GM19023 (cell line): ENCODE results near the gene POP5.
"Not testable (repeated sequence)": the region's sequence is repeated elsewhere in the genome, so short reads cannot be mapped to it uniquely, and the experiment has no call there.

Experiments used
- ATAC-seq: cut with Tn5 transposase; IDR thresholded peaks from one replicate; pipeline ENCODE4 v1.9.1; 2021; ENCODE audit warnings: mild to moderate bottlenecking, moderate library complexity; ENCODE audit not compliant: unreplicated experiment

Gene POP5, protein sequence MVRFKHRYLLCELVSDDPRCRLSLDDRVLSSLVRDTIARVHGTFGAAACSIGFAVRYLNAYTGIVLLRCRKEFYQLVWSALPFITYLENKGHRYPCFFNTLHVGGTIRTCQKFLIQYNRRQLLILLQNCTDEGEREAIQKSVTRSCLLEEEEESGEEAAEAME

DNA sequence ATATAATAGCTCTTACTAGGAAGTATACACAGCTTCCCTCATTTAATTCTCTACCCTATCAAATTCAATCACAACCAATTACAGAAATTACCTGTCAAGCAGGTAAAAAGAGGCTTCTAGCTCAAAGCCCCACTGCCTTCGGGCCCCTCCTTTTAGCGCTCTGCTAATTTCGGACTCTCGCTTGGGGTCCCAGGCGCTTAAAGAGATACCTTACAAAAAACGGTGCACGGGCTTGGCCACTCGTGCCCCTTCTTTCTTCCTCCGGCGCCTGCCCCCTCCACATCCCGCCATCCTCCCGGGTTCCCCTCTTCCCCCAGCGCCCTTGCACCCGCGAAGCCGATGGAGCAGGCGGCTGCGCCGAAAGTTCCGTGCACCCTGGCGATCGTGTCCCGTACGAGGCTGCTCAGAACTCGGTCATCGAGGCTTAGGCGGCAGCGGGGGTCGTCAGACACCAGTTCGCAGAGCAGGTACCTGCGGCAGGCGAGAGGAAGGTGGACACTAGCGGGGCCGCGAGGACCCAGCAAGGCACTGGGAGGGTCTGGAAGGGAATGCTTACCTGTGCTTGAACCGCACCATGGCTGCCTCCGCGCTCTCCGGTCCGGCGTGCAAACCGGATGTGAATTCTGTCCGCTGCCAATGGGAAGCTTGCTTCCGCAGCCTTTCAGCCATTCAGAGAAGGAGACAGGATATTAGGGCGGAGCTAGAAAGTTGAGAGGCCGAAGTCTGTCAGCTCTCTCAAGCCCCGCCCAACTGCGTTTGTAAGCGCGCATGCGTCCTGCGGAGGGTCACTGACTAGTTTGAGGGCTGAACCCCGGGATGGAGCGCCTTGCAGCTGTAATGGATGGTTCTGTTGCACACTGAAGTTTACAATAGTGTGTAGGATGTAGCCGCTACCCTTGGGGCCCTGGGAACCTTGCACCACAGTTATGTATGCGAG lies at the start of gene POP5:
Gene POP5 (minus strand): TSS at position 616 of the 937 bp plus-strand sequence. CDS start 40 bp downstream, at position 576.
- ATAC-seq, result peak; percentile 92

DNA sequence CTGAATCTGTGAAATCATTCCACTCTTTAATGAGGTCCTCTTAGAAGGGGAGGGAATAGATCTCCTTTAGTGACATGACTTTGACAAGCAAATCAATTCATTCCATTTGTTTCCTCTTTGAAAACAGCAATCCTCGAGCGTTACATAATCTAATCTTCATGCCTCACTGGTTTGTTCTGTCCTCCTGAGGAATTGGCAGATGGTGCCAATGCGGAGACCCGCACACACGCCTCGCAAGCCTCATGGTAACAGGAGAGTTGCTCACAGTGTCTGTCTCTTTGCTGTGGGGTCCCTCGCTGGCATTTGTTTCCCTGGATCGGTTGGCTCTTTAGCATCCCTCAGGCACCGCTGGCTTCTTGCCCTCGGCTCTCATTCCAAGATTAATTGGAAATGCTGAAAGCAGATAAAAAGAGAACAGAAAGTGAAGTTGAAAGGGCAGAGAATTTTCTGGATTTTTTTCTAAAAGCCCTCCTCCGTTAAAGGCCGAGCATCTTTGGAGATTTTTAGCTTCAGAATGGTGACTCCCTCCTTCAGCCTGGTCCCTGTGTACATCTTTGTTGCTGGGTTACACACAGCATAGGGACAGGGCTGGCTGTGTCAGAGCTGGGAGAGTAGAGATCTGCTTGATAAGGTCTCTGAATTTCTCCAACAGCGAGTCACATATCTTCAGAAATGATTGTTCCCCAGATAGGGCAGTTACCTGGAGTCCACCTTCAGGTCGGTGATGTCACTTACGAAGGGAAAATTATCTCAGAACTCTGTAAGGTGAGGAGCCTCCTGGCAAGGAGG lies 49.1 kb upstream of the POP5 start:
- ATAC-seq, result no peak

DNA sequence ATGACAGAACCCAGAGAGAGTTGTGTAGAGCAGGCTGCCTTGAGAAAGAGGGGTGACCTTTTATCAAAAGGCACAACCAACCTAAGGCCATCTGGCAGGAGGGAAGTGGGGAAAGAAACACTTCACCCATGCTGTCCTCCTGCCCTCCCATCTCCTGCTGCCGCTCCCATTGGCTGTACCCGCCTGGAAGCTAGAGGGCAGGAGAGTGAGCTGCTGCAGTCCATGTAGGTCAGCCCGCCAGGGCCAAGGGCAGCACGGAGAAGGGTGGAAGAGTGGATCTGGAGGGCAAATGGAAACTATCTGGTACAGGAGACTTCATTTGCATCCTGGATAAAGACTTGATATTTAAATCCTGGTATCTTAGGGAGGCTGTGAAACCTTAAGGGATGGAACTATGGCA lies 47.7 kb upstream of the POP5 start:
- no peak for ATAC-seq

DNA sequence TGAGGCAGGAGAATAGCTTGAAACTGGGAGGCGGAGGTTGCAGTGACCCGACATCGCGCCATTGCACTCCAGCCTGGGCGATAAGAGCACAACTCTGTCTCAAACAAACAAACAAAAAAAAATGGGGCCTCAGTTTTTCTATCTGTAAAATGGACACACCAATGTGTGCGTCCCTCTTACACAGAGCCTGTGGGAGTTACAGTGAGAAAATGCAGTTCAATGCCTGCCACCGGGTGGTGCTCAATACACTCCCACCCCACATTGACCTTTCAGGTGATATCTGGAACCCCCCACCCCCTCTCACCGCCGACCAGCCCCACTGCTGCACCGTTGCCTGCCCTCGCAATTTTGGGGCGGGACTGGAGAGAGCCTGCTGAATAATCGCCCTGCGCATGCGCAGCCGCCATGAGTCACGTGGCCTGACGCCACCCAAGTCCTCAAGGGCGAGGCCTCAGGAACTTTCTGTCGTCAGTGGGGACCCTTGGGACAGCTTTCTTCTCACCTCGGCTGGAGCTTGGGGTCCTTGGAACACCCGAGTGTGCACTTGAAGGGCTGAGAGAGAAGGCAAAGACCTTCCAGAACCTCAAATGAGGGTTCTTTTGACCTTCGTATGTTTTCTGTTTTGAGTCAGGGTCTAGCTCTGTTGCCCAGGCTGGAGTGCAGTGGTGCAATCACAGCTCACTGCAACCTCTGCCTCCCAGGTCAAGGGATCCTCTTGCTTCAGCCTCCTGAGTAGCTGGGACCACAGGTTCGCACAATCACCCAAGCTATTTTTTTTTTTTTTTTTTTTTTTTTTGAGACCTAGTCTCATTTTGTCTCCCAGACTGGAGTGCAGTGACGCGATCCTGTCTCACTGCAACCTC lies 44.6 kb upstream of the POP5 start:
- ATAC-seq, result no peak

DNA sequence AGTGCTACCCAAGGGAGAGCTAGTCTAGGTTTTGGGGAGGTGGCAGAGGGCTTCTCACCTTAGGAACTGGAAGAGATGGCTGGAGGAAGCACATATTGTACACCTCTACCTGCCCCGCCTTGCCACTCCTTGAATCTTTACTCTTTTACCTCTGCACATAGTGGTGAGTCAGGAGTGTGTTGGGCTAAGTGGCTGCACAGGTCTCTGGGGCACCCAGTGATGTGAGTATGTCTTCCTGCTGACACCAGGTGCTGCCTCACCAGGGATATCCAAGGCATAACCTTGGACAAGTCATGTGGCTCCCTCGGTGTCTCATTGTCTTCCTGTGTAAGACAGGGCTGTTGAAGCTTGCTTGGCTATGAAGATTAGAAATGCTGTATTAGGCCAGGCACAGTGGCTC lies 39.4 kb upstream of the POP5 start:
- no peak for ATAC-seq

DNA sequence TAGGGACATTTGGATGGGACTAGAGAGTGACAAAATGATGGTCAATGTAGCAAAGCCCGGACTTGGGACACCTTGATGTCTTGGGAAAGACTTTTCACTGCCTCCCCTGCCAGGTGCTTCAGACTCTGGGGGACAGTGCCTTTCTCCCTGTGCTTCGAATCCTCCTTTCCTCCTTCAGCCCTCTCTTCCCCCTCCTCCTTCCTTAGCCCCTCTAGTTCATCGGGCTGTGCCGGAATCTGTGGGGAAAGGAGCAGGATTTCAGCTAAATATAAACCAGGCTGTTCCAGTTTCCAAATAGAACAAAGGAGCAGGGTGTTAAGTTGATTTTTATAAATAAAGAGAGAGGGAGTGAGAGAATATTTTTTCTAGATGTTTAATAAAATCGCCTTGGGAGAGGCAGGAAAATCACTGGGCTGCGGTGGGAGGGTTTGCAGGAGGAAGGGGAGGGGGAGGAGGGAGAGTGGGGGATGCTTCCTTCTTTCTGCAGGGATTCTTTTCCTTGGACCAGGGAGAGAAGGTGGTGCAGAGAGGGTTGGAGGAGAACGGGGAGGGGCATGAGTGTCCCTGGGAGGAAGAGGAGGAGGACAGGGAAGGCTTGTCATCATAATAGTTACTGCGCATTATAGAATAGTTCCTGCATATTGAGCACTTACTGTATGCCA lies 37.9 kb upstream of the POP5 start:
- ATAC-seq, result no peak

DNA sequence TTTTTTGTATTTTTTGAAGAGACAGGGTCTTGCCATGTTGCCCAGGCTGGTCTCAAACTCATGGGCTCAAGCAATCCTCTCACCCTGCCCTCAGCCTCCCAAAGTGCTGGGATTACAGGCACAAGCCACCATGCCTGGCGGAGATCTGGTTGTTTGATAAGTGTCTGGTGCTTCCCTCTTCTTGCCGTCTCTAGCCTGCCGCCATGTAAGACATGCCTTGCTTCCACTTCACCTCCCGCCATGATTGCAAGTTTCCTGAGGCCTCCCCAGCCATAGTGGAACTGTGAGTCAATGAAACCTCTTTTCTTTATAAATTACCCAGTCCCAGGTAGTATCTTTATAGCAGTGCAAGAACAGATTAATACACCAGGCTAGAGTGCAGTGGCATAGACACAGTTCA lies 36.6 kb upstream of the POP5 start:
- not testable (repeated sequence) for ATAC-seq

DNA sequence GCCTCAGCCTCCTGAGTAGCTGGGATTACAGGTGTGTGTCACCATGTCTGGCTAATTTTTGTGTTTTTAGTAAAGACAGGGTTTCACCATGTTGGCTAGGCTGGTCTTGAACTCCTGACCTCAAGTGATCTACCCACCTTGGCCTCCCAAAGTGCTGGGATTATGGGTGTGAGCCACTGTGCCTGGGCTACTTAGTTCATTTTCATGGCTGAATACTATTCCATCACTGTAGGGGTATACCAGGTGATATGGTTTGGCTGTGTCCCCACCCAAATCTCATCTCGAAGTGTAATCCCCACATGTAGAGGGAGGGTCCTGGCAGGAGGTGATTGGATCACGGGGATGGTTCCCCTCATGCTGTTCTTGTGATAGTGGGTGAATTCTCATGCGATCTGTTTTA lies 36.0 kb upstream of the POP5 start:
- ATAC-seq, result not testable (repeated sequence)

DNA sequence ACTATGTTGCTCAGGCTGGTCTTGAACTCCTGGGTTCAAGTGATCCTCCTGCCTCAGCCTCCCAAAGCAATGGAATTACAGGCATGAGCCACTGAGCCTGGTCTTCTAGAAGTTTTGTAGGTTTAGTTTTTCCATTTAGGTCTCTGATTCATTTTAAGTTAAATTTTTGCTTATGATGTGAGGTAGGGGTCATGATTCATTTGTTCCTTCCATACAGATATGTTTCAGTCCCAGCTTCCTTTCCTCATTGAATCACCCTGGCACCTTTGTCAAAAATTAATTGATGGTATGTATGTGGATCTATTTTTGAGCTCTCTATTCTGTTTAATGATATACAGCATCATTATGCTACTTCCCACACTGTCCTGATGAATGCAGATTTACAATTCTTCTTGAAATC lies 33.6 kb upstream of the POP5 start:
- ATAC-seq, result no peak

DNA sequence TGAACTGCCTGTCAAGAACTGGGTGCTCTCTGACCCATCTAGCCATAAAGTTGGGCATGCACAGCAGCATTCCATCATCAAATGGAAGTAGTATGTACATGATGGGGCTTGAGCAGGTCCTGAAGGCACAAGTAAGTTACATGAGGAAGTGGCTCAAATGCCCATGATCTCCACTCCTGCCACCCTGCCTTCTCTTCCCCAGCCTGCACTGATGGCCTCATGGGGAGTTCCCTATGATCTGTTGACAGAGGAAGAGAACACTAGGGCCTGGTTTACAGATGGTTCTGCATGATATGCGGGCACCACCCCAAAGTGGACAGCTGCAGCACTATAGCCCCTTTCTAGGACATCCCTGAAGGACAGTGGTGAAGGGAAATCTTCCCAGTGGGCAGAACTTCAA lies 30.3 kb upstream of the POP5 start:
- ATAC-seq, result not testable (repeated sequence)

DNA sequence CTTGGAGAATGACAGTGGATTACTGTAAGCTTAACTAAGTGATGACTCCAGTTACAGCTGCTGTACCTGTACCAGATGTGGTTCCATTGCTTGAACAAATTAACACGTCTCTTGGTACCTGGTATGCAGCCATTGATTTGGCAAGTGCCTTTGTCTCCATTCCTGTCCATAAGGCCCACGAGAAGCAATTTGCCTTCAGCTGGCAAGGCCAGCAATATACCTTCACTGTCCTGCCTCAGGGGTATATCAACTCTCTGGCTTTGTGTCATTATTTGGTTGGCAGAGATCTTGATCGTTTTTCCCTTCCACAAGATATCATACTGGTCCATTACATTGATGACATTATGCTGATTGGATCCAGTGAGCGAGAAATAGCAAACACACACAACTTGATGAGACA lies 29.4 kb upstream of the POP5 start:
- ATAC-seq, result no peak

DNA sequence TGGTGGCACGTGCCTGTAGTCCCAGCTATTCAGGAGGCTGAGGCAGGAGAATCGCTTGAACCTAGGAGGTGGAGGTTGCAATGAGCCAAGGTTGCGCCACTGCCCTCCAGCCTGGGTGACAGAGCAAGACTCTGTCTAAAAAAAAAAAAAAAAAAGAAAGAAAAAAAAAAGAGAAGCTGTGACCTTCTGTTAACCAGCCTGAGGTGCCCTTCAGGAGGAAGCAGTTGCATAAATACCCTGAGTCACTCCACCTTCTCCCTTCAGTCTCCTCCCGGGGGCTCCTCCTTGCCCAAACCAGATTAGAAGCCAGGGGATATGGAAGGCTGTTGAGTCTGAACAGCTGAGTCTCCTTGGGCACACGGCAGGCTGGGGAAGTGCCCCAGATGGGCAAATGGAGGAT lies 21.2 kb upstream of the POP5 start:
- not testable (repeated sequence) for ATAC-seq

DNA sequence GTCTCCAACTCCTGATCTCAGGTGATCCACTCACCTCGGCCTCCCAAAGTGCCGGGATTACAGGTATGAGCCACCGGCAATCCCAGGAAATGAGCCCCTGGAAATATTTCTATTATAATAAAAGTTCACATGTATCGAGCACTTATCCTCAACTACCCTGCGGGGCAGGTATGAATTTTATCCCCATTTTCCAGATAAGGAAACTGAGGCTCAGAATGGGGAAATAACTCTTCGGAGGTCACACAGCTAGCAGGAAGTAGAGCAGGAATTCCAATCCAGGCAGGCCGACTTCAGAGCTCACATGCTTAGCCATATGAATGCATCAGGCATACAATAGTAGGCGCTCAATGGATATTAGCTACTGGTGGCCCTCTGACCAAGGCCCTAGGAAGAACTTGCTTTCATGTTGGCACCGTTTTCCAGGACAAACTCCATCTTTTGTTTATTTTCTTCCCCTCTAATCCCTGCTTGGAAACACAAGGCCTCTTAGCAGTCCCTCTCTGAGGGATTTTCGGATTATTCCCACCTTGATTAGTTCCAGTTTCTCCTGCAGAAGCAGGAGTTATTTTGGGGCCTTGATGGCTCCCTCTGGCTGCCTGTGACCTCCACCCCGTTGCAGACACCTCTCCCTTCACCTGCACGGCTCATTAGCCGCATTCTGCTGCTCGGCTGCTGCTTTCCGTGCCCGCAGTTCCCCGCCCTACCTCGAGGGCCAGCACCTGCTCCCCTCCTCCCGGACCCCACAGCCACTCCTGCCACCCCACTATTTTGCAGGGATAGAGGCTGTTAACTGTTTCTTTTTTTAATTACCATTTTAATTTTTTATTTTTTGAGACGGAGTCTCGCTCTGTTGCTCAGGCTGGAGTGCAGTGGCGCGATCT lies 18.7 kb upstream of the POP5 start:
- ATAC-seq, result no peak

DNA sequence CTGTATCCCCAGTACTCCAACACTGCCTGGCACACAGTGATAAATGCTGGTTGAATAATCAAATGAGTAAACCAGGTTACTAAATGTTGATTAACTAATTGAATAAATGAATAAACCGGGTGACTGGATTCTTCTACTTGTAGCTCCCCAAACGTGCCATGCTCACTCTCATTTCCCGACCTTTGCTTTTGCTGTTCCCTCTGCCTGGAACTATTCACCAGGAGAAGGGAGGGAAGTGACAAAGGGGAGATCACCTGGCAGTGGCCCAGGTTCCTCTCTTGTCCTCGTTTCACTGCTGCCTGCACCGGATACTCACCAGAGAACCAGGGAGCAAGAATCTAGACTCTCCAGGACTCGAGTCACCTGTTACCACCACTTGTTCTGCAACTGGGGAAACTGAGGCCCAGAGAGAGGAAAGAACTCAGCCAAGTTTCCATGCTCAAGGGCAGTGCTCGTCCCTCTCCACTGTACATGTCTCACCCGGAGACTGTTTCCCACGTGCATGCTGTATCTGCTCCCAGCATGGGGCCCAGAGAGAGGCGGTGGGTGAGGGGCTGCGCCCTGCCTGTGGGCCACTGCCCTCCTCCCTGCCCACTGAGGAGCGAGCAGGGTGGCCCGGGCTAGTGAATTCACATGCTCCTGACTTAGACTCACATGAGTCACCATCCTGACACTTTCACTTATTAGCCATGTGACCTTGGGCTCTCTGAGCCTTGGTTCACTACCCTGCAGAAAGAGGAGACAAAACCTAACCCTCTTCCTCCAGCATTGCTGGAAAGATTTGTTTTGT lies 17.7 kb upstream of the POP5 start:
- no peak for ATAC-seq

DNA sequence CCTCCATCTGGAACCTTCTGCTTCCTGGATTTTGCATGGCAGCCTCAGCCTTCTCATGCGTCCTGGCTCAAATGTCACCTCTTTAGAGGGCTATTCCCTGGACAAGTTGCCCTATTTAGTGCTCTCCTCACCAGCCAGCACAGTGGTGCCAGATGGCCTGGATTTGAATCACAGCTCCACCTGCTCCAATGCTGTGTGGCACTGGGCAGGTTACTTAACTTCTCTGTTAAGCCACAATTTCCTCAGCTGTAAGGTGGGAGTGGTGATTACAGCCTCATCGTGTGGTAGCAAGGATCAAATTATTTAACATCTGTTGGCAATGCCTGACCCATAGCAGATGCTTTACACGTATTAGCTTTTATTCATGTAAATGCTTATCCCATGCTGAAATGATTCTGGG lies 16.7 kb upstream of the POP5 start:
- ATAC-seq, result no peak

DNA sequence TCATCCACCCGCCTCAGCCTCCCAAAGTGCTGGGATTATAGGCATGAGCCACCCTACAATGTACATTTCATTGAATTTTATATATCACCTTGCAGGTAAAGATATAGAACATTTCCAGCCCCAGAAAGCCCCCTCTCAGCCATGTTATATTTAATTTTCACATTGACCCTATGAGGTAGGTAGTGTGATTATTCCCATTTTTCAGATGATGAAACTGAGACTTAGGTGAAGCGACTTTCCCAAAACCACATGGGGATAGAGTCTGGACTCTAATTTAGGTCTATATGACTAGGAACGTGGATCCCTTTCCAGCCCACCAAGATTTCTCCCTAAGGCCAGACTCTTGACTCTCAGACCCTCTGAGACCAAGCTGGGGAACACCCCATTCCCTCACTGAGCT lies 15.7 kb upstream of the POP5 start:
- ATAC-seq, result no peak

DNA sequence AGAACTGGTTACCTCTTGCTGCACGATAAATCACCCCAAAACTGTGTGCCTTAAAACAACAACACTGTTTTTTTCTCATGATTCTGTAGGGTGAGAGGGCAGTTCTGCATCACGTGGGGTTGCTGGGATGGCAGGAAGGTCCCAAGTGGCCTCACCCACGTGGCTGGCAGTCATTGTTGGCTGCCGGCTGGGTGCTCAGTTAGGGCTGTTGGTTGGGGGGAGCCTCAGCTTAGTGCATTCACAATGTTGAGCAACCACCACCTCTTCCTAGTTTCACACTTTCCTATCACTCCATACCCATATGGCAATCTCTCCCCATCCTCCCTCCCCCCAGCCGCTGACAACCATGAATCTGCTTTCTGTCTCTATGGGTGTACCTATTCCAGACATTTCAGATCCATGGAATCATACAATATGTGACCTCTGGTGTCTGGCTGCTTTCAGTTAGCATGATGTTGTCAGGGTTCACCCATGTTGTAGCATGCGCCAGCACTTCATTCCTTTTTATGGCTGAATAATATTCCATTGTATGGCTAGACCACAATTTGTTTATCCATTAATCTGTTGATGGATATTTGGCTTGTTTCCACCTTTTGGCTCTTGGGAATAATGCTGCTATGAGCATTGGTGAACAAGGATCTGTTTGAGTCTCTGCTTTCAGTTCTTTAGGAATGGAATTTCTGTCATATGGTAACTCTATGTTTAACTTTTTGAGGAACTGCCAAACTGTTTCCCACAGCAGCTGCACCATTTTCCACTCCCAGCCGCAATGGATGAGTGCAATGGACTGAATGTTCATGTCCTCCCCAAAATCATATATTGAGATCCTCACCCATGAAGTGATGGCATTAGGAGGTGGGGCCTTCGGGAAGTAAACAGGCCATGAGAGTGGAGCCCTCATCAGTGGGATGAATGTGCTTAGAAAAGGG lies 11.2 kb upstream of the POP5 start:
- no peak for ATAC-seq
